HuH-7.5 (cell line): ENCODE measurements around the gene BCL7B.
"Not testable (repeated sequence)": the region's sequence is repeated elsewhere in the genome, so short reads cannot be mapped to it uniquely, and the experiment has no call there.

ENCODE experiments used
- DNase-seq: peaks from one replicate; pipeline ENCODE4 v3.0.0; 2011; ENCODE audit warnings: low spot score

BCL7B gene

GRCh38 chr7:73535918-73536317 is 21.6 kb downstream of the BCL7B start:
- DNase-seq = not testable (repeated sequence)

DNA sequence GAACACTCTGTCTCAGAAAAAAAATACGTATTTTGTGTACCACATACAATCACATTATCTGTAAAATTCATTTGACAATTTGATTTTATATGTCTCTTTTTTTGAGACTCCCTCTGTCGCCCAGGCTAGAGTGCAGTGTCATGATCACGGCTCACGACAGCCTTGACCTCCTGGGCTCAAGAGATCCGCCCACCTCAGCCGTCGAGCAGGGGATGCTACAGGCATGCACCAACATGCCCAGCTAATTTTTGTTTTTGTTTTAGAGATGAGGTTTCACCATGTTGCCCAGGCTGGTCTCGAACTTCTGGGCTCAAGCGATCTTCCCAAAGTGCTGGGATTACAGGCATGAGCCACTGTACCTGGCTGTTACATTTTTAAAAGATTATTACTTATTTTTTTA is 23.7 kb downstream of the BCL7B start:
- DNase-seq = no peak

- no peak for DNase-seq
Measured at GRCh38 chr7:73532224-73532623, 25.3 kb downstream of the BCL7B start.

- DNase-seq = no peak
Measured at GRCh38 chr7:73530800-73531199, 26.7 kb downstream of the BCL7B start.

DNA sequence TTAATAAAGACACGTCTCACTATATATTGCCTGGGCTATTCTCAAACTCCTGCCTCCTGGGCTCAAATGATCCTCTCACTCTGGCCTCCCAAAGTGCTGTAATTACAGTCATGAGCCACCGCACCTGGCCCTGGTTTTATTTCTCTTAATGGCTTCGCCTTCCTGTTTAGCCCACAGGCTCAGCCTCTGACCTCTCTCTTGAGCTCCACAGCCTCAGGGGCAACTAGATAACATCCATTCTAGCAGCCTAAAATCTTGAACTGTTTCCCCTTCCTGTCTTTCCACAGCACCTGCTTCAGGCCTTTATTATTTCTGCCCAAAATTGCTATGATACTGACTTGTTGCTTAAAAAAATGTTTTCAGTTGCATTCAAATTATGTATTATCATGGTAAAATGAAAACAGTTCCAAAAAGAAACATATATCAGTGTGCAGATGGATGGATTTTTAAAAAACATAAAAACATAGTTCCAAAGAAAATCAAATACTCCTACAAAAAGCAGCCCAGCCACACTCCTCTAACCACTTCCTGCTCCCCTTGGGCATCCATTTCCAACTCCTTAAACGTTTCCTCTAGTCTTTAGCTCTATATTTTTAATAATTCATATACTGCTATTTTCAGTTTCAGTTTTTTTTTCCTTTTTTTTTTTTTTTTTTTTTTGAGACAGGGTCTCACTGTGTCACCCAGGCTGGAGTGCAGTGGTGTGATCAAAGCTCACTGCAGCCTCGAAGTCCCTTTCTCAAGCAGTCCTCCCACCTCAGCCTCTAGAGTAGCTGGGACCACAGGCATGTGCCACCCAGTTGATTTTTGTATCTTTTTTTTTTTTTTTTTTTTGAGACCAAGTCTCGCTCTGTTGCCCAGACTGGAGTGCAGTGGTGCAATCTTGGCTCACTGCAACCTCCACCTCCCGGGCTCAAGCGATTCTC is 30.3 kb downstream of the BCL7B start:
- DNase-seq = no peak

GRCh38 chr7:73526158-73526494 is 31.4 kb downstream of the BCL7B start:
- DNase-seq = not testable (repeated sequence)

GRCh38 chr7:73522105-73522872 is 35.2 kb downstream of the BCL7B start, which contains the start of gene BAZ1B:
BAZ1B (minus strand) TSS chr7:73522293; CDS start chr7:73521933, 360 bp downstream.
- DNase-seq = peak; percentile 96

- DNase-seq = peak; percentile 63
Measured at GRCh38 chr7:73521636-73522104, 35.8 kb downstream of the BCL7B start.

- DNase-seq = peak; percentile 23
Measured at GRCh38 chr7:73520673-73521635, 36.5 kb downstream of the BCL7B start.

- DNase-seq = no peak
Measured at GRCh38 chr7:73519867-73520672, 37.4 kb downstream of the BCL7B start.

- no peak for DNase-seq
Measured at GRCh38 chr7:73518470-73518869, 39.0 kb downstream of the BCL7B start.

GRCh38 chr7:73517241-73517995 is 40.1 kb downstream of the BCL7B start:
- no peak for DNase-seq

GRCh38 chr7:73515178-73515577 is 42.3 kb downstream of the BCL7B start:
- DNase-seq = no peak

GRCh38 chr7:73512018-73512780 is 45.3 kb downstream of the BCL7B start:
- no peak for DNase-seq

DNA sequence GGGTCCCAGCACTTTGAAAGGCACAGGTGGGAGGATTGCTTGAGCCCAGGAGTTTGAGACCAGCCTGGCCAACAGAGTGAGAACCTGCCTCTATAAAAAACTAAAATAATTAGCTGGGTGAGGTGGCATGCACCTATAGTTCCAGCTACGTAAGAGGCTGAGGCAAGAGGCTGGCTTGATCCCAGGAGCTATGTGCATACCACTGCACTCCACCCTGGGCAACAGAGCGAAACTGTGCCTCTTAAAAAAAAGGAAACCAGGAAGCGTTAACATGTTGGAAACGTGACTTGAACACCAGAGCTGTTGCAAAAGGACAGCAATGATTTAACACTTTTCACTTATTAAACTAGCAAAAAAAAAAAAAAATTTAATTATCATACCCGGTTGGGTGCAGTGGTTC is 48.0 kb downstream of the BCL7B start:
- DNase-seq = no peak

DNA sequence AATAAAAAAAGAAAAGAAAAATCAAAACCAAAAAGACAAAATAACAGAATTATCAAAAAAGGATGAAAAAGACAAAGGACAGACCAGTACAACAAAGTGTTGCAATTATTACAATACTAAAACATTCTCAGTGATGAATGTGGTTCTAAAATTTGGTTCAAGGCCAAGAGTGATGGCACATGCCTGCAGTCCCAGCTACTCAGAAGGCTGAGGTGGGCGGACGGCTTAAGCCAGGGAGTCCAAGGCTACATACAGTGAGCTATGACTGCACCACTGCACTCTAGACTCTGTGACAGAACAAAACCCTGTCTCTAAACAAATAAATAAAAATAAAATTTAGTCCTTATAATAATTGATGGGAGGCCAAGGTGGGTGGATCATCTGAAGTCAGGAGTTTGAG is 49.9 kb downstream of the BCL7B start:
- no peak for DNase-seq

DNA sequence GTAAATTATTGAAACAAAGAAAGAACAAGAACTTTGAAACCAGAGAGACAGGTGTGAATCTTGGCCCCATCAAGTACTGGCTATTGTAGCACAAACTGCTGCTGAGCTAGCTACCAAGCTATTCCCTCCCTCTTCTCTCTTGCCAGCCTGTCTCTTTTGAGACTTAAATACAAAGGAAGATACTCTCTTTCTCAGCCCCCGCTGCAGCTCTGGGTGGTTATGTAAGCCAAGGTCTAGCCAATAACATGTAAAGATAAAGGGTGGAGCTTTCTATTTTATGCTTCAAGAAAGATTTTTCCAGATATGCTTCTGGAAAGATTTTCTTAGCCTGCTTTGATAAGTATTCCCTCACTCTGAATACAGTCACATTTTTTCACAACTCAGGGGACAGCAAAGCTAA is 52.6 kb downstream of the BCL7B start:
- DNase-seq = no peak

DNA sequence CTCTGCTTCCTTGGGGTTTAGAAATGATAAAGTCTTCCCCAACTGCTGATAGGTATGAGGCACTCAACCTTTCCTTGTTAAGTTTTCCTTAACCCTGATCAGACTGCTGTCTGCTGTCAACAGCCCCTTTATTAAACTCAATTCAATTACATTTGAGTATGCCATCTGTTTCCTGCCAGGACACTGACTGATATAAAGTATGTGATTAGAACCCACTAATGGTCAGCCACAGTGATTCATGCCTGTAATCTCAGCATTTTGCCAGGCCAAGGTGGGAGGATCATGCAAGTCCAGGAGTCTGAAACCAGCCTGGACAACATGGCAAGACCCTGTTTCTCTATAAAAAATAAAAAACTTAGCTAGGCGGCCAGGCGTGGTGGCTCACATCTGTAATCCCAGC is 53.5 kb downstream of the BCL7B start:
- no peak for DNase-seq

- DNase-seq = no peak
Measured at GRCh38 chr7:73503229-73503628, 54.3 kb downstream of the BCL7B start.
